GM18909 (cell line): ENCODE data around the gene SLC1A7.

Source experiments
- ATAC-seq: cut with Tn5 transposase; IDR thresholded peaks from one replicate; pipeline ENCODE4 v1.9.1; 2021; ENCODE audit warnings: mild to moderate bottlenecking; ENCODE audit not compliant: unreplicated experiment, poor library complexity

SLC1A7 gene

GRCh38 chr1:53093451-53093754 is 49.0 kb downstream of the SLC1A7 start:
- no peak for ATAC-seq

- no peak for ATAC-seq
These were observed 49.6 kb downstream of the SLC1A7 start for GRCh38 chr1:53092659-53093450.

GRCh38 chr1:53091841-53092645 is 50.4 kb downstream of the SLC1A7 start:
- no peak for ATAC-seq

GRCh38 chr1:53090227-53091147 is 52.0 kb downstream of the SLC1A7 start:
- no peak for ATAC-seq

- ATAC-seq, result no peak
These were observed 52.8 kb downstream of the SLC1A7 start for GRCh38 chr1:53089478-53090226.

- no peak for ATAC-seq
These were observed 53.7 kb downstream of the SLC1A7 start for GRCh38 chr1:53088616-53089300.

GRCh38 chr1:53087332-53088285 is 54.8 kb downstream of the SLC1A7 start:
- no peak for ATAC-seq

GRCh38 chr1:53086491-53087070 is 55.9 kb downstream of the SLC1A7 start:
- no peak for ATAC-seq

- ATAC-seq, result no peak
These were observed 57.0 kb downstream of the SLC1A7 start for GRCh38 chr1:53085405-53085804.

GRCh38 chr1:53084589-53084971 is 57.9 kb downstream of the SLC1A7 start:
- ATAC-seq, result no peak

GRCh38 chr1:53083636-53084588 is 58.5 kb downstream of the SLC1A7 start:
- no peak for ATAC-seq

- ATAC-seq, result no peak
These were observed 59.5 kb downstream of the SLC1A7 start for GRCh38 chr1:53082826-53083455.

GRCh38 chr1:53081384-53082066 is 60.9 kb downstream of the SLC1A7 start:
- ATAC-seq, result no peak

GRCh38 chr1:53080769-53081168 is 61.7 kb downstream of the SLC1A7 start:
- ATAC-seq, result no peak

- ATAC-seq, result no peak
These were observed 62.4 kb downstream of the SLC1A7 start for GRCh38 chr1:53080041-53080440.

GRCh38 chr1:53079251-53079650 is 63.2 kb downstream of the SLC1A7 start:
- ATAC-seq, result no peak
